ENCODE measurements around the gene GLB1L3.

Gene GLB1L3

GRCh38 chr11:134238956-134239355 lies 37.2 kb upstream of the GLB1L3 start:
- H3K4me3 ChIP-seq (ENCODE audit: low read depth in 1 of 2, low read length in 2 of 2): no peak overlapping the region
- peaks cover 45 to 58% of the 10 kb centered on the region in 2 donors for H3K36me3 ChIP-seq (ENCODE audit: control insufficient read depth in 1 of 2, insufficient read depth in 2 of 2, low read length in 2 of 2)
- H3K4me1 ChIP-seq (ENCODE audit: control insufficient read depth in 1 of 2, insufficient read depth in 2 of 2, low read length in 2 of 2): no peaks in the 10 kb centered on the region
- no peaks in the 10 kb centered on the region for H3K9me3 ChIP-seq (ENCODE audit: control insufficient read depth in 1 of 2, low read length in 2 of 2)
- no peaks in the 10 kb centered on the region for H3K27me3 ChIP-seq (ENCODE audit: low read depth, low read length)
- H3K27ac ChIP-seq (ENCODE audit: low read length): no peak overlapping the region

- Histone ChIP-seq H3K27ac (ENCODE audit: low read length) (no peak overlapping the region), H3K4me3 (ENCODE audit: low read depth in 1 of 2, low read length in 2 of 2) (no peak overlapping the region), H3K27me3 (ENCODE audit: low read depth, low read length) (no peaks in the 10 kb centered on the region), H3K9me3 (ENCODE audit: control insufficient read depth in 1 of 2, low read length in 2 of 2) (no peaks in the 10 kb centered on the region), H3K36me3 (ENCODE audit: control insufficient read depth in 1 of 2, insufficient read depth in 2 of 2, low read length in 2 of 2) (peaks cover 59 to 66% of the 10 kb centered on the region in 2 donors), H3K4me1 (ENCODE audit: control insufficient read depth in 1 of 2, insufficient read depth in 2 of 2, low read length in 2 of 2) (no peaks in the 10 kb centered on the region)
These were observed 35.6 kb upstream of the GLB1L3 start for GRCh38 chr11:134240592-134240991.

- Histone ChIP-seq H3K4me1 (ENCODE audit: control insufficient read depth in 1 of 2, insufficient read depth in 2 of 2, low read length in 2 of 2) (no peaks in the 10 kb centered on the region), H3K4me3 (ENCODE audit: low read depth in 1 of 2, low read length in 2 of 2) (no peak overlapping the region)
These were observed 33.8 kb upstream of the GLB1L3 start for GRCh38 chr11:134242376-134242775.

GRCh38 chr11:134243913-134244312 lies 32.3 kb upstream of the GLB1L3 start:
- Histone ChIP-seq H3K27ac (ENCODE audit: low read length) (no peak overlapping the region), H3K9me3 (ENCODE audit: control insufficient read depth in 1 of 2, low read length in 2 of 2) (no peaks in the 10 kb centered on the region), H3K27me3 (ENCODE audit: low read depth, low read length) (no peaks in the 10 kb centered on the region), H3K4me1 (ENCODE audit: control insufficient read depth in 1 of 2, insufficient read depth in 2 of 2, low read length in 2 of 2) (no peaks in the 10 kb centered on the region), H3K4me3 (ENCODE audit: low read depth in 1 of 2, low read length in 2 of 2) (no peak overlapping the region), H3K36me3 (ENCODE audit: control insufficient read depth in 1 of 2, insufficient read depth in 2 of 2, low read length in 2 of 2) (peaks cover 66 to 93% of the 10 kb centered on the region in 2 donors)

More at GRCh38 chr11:134242376-134242775, 33.8 kb upstream of the GLB1L3 start:
- Histone ChIP-seq H3K27me3 (ENCODE audit: low read depth, low read length) (no peaks in the 10 kb centered on the region), H3K27ac (ENCODE audit: low read length) (no peak overlapping the region), H3K36me3 (ENCODE audit: control insufficient read depth in 1 of 2, insufficient read depth in 2 of 2, low read length in 2 of 2) (peaks cover 61 to 80% of the 10 kb centered on the region in 2 donors), H3K9me3 (ENCODE audit: control insufficient read depth in 1 of 2, low read length in 2 of 2) (no peaks in the 10 kb centered on the region)

- Histone ChIP-seq H3K36me3 (ENCODE audit: control insufficient read depth in 1 of 2, insufficient read depth in 2 of 2, low read length in 2 of 2) (peaks cover 66 to 93% of the 10 kb centered on the region in 2 donors), H3K4me3 (ENCODE audit: low read depth in 1 of 2, low read length in 2 of 2) (no peak overlapping the region), H3K27me3 (ENCODE audit: low read depth, low read length) (no peaks in the 10 kb centered on the region), H3K4me1 (ENCODE audit: control insufficient read depth in 1 of 2, insufficient read depth in 2 of 2, low read length in 2 of 2) (no peaks in the 10 kb centered on the region), H3K9me3 (ENCODE audit: control insufficient read depth in 1 of 2, low read length in 2 of 2) (no peaks in the 10 kb centered on the region), H3K27ac (ENCODE audit: low read length) (no peak overlapping the region)
These were observed 31.6 kb upstream of the GLB1L3 start for GRCh38 chr11:134244593-134244992.

- Histone ChIP-seq H3K27ac (ENCODE audit: low read length) (no peak overlapping the region), H3K27me3 (ENCODE audit: low read depth, low read length) (no peaks in the 10 kb centered on the region), H3K36me3 (ENCODE audit: control insufficient read depth in 1 of 2, insufficient read depth in 2 of 2, low read length in 2 of 2) (peaks cover 67 to 93% of the 10 kb centered on the region in 2 donors), H3K9me3 (ENCODE audit: control insufficient read depth in 1 of 2, low read length in 2 of 2) (no peaks in the 10 kb centered on the region), H3K4me3 (ENCODE audit: low read depth in 1 of 2, low read length in 2 of 2) (no peak overlapping the region), H3K4me1 (ENCODE audit: control insufficient read depth in 1 of 2, insufficient read depth in 2 of 2, low read length in 2 of 2) (no peaks in the 10 kb centered on the region)
These were observed 30.7 kb upstream of the GLB1L3 start for GRCh38 chr11:134245434-134245833.

- Histone ChIP-seq H3K9me3 (ENCODE audit: control insufficient read depth in 1 of 2, low read length in 2 of 2) (no peaks in the 10 kb centered on the region), H3K4me3 (ENCODE audit: low read depth in 1 of 2, low read length in 2 of 2) (no peak overlapping the region), H3K27me3 (ENCODE audit: low read depth, low read length) (no peaks in the 10 kb centered on the region), H3K4me1 (ENCODE audit: control insufficient read depth in 1 of 2, insufficient read depth in 2 of 2, low read length in 2 of 2) (peaks cover 0 to 1% of the 10 kb centered on the region in 2 donors), H3K27ac (ENCODE audit: low read length) (no peak overlapping the region), H3K36me3 (ENCODE audit: control insufficient read depth in 1 of 2, insufficient read depth in 2 of 2, low read length in 2 of 2) (peaks cover 67 to 96% of the 10 kb centered on the region in 2 donors)
These were observed 30.1 kb upstream of the GLB1L3 start for GRCh38 chr11:134246100-134246499.

GRCh38 chr11:134246678-134247077 lies 29.5 kb upstream of the GLB1L3 start:
- H3K36me3 ChIP-seq (ENCODE audit: control insufficient read depth in 1 of 2, insufficient read depth in 2 of 2, low read length in 2 of 2): peaks cover 63 to 92% of the 10 kb centered on the region in 2 donors
- no peak overlapping the region for H3K27ac ChIP-seq (ENCODE audit: low read length)
- no peaks in the 10 kb centered on the region for H3K27me3 ChIP-seq (ENCODE audit: low read depth, low read length)
- peaks cover 0 to 7% of the 10 kb centered on the region in 2 donors for H3K4me1 ChIP-seq (ENCODE audit: control insufficient read depth in 1 of 2, insufficient read depth in 2 of 2, low read length in 2 of 2)
- no peak overlapping the region for H3K4me3 ChIP-seq (ENCODE audit: low read depth in 1 of 2, low read length in 2 of 2)
- H3K9me3 ChIP-seq (ENCODE audit: control insufficient read depth in 1 of 2, low read length in 2 of 2): no peaks in the 10 kb centered on the region

GRCh38 chr11:134248910-134249480 lies 27.2 kb upstream of the GLB1L3 start:
- Histone ChIP-seq H3K27ac (ENCODE audit: low read length) (no peak overlapping the region), H3K4me1 (ENCODE audit: control insufficient read depth in 1 of 2, insufficient read depth in 2 of 2, low read length in 2 of 2) (peaks cover 6 to 16% of the 10 kb centered on the region in 2 donors), H3K4me3 (ENCODE audit: low read depth in 1 of 2, low read length in 2 of 2) (no peak overlapping the region), H3K36me3 (ENCODE audit: control insufficient read depth in 1 of 2, insufficient read depth in 2 of 2, low read length in 2 of 2) (peaks cover 42 to 70% of the 10 kb centered on the region in 2 donors), H3K9me3 (ENCODE audit: control insufficient read depth in 1 of 2, low read length in 2 of 2) (no peaks in the 10 kb centered on the region), H3K27me3 (ENCODE audit: low read depth, low read length) (no peaks in the 10 kb centered on the region)

GRCh38 chr11:134250246-134250645 lies 25.9 kb upstream of the GLB1L3 start:
- Histone ChIP-seq H3K9me3 (ENCODE audit: control insufficient read depth in 1 of 2, low read length in 2 of 2) (no peaks in the 10 kb centered on the region), H3K27ac (ENCODE audit: low read length) (no peak overlapping the region), H3K4me3 (ENCODE audit: low read depth in 1 of 2, low read length in 2 of 2) (no peak overlapping the region), H3K27me3 (ENCODE audit: low read depth, low read length) (no peaks in the 10 kb centered on the region), H3K36me3 (ENCODE audit: control insufficient read depth in 1 of 2, insufficient read depth in 2 of 2, low read length in 2 of 2) (peaks cover 30 to 58% of the 10 kb centered on the region in 2 donors), H3K4me1 (ENCODE audit: control insufficient read depth in 1 of 2, insufficient read depth in 2 of 2, low read length in 2 of 2) (peaks cover 6 to 23% of the 10 kb centered on the region in 2 donors)

- Histone ChIP-seq H3K4me3 (ENCODE audit: low read depth in 1 of 2, low read length in 2 of 2) (no peak overlapping the region), H3K9me3 (ENCODE audit: control insufficient read depth in 1 of 2, low read length in 2 of 2) (no peaks in the 10 kb centered on the region), H3K4me1 (ENCODE audit: control insufficient read depth in 1 of 2, insufficient read depth in 2 of 2, low read length in 2 of 2) (peaks cover 6 to 23% of the 10 kb centered on the region in 2 donors), H3K27me3 (ENCODE audit: low read depth, low read length) (no peaks in the 10 kb centered on the region), H3K27ac (ENCODE audit: low read length) (no peak overlapping the region), H3K36me3 (ENCODE audit: control insufficient read depth in 1 of 2, insufficient read depth in 2 of 2, low read length in 2 of 2) (peaks cover 28 to 53% of the 10 kb centered on the region in 2 donors)
These were observed 25.5 kb upstream of the GLB1L3 start for GRCh38 chr11:134250675-134251074.
